Parathyroid adenoma (tissue), 2 donors: ENCODE measurements around the gene NDUFAF8.

Experiments used
- H2AFZ ChIP-seq: fragments of 300-600 bp; sonication (generic); one replicate; pipeline ENCODE4 v1.7.0; 2017; ENCODE audit warnings: antibody characterized with exemption, mild to moderate bottlenecking
- H3K27ac ChIP-seq: fragments of 300-600 bp; sonication (generic); one replicate; pipeline ENCODE4 v1.7.0; 2017
- H3K27me3 ChIP-seq: fragments of 300-600 bp; sonication (generic); one replicate; pipeline ENCODE4 v1.7.0; 2017; ENCODE audit warnings: low read length; ENCODE audit not compliant: control insufficient read depth, insufficient read depth
- H3K36me3 ChIP-seq: fragments of 300-600 bp; sonication (generic); one replicate; pipeline ENCODE4 v1.7.0; 2017; ENCODE audit warnings: low read length; ENCODE audit not compliant: control insufficient read depth, insufficient read depth
- H3K4me1 ChIP-seq: fragments of 300-600 bp; sonication (generic); one replicate; pipeline ENCODE4 v1.7.0; 2017; ENCODE audit warnings: control low read depth
- H3K4me2 ChIP-seq: fragments of 300-600 bp; sonication (generic); one replicate; pipeline ENCODE4 v1.7.0; 2017; ENCODE audit warnings: low read length
- H3K4me3 ChIP-seq: fragments of 300-600 bp; sonication (generic); one replicate; pipeline ENCODE4 v1.7.0; 2017; ENCODE audit warnings: low read depth, low read length
- H3K79me2 ChIP-seq: fragments of 300-600 bp; sonication (generic); one replicate; pipeline ENCODE4 v1.7.0; 2017; ENCODE audit warnings: control low read depth
- H3K9ac ChIP-seq: fragments of 300-600 bp; sonication (generic); one replicate; pipeline ENCODE4 v1.7.0; 2017; ENCODE audit warnings: mild to moderate bottlenecking
- H3K9me3 ChIP-seq: fragments of 300-600 bp; sonication (generic); one replicate; pipeline ENCODE4 v1.7.0; 2017; ENCODE audit warnings: low read length; ENCODE audit not compliant: control insufficient read depth
- TF ChIP-seq, protein P1 (sequence below): fragments of 300-600 bp; sonication (generic); IDR thresholded peaks from one replicate; pipeline ENCODE4 v1.7.0; 2017; ENCODE audit warnings: antibody characterized with exemption, mild to moderate bottlenecking
- donor health status: primary hyperparathyroidism.

NDUFAF8 gene

DNA sequence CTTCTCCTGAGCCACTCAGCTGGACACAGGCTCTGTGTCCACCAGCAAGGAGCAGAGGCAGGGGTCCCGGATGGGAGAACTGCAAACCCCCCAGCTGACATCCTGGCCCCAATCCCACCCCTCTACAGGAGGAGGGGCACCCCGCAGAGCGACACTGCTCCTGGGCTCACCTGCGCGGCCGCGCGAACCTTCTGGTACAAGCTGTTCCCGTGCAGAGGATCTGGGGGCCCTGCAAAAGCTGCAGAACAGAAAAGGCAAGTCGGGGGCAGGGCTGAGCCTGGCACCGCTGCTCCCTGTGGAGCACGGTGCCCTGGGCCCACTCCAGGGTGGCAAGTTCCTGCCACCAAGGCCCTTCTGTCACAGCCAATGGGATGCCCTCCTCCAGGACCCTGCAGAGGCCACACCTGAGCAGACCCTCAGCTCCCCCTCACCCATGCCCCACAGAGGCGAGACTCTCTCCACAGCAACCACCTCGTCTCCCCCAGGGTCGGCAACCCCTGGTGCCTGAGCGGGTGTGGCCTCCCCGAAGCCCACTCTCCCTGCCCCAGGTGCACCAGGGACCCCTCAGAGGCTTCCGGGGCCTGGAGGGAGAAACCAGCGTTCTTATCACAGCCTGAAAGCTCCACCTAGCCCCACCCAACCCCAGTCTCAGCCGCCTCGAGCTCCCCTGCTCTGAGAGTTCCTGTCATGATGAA, 5.2 kb upstream of the NDUFAF8 start:
- Histone ChIP-seq H3K9ac (no peak overlapping the region), H3K27ac (no peak overlapping the region), H3K9me3 (no peaks in the 10 kb centered on the region), H2AFZ (no peak overlapping the region), H3K36me3 (no peaks in the 10 kb centered on the region), H3K79me2 (peaks cover 23% of the 10 kb centered on the region), H3K4me1 (peaks cover 9% of the 10 kb centered on the region), H3K4me3 (no peak overlapping the region), H3K4me2 (no peak overlapping the region), H3K27me3 (no peaks in the 10 kb centered on the region)
- TF ChIP-seq, protein P1, sequence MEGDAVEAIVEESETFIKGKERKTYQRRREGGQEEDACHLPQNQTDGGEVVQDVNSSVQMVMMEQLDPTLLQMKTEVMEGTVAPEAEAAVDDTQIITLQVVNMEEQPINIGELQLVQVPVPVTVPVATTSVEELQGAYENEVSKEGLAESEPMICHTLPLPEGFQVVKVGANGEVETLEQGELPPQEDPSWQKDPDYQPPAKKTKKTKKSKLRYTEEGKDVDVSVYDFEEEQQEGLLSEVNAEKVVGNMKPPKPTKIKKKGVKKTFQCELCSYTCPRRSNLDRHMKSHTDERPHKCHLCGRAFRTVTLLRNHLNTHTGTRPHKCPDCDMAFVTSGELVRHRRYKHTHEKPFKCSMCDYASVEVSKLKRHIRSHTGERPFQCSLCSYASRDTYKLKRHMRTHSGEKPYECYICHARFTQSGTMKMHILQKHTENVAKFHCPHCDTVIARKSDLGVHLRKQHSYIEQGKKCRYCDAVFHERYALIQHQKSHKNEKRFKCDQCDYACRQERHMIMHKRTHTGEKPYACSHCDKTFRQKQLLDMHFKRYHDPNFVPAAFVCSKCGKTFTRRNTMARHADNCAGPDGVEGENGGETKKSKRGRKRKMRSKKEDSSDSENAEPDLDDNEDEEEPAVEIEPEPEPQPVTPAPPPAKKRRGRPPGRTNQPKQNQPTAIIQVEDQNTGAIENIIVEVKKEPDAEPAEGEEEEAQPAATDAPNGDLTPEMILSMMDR, result no peak

DNA sequence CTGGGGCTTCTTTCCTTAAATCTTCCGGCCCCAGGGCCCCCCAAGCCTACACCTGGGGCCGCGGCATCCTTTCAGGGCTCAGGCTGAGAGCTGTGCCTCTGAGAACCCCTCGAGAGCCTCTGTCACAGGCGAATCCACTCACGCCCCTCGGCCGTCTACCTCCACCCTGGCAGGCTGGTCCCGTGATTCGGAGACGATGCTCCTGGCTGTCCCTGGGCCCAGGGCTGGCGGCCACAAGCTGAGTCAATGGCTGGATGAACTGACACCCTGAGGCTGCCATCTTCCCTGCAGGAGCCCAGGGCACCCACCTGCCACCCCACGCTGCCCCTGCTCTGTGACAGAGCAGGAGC, 4.6 kb upstream of the NDUFAF8 start:
- no peak overlapping the region for H3K4me2 ChIP-seq
- no peaks in the 10 kb centered on the region for H3K36me3 ChIP-seq
- no peak overlapping the region for H3K4me3 ChIP-seq
- TF ChIP-seq, protein P1, result no peak
- H3K79me2 ChIP-seq, result peaks cover 23% of the 10 kb centered on the region
- H3K9ac ChIP-seq, result no peak overlapping the region
- H3K9me3 ChIP-seq, result no peaks in the 10 kb centered on the region
- H2AFZ ChIP-seq, result no peak overlapping the region
- H3K27ac ChIP-seq, result no peak overlapping the region
- peaks cover 9% of the 10 kb centered on the region for H3K4me1 ChIP-seq
- no peaks in the 10 kb centered on the region for H3K27me3 ChIP-seq

DNA sequence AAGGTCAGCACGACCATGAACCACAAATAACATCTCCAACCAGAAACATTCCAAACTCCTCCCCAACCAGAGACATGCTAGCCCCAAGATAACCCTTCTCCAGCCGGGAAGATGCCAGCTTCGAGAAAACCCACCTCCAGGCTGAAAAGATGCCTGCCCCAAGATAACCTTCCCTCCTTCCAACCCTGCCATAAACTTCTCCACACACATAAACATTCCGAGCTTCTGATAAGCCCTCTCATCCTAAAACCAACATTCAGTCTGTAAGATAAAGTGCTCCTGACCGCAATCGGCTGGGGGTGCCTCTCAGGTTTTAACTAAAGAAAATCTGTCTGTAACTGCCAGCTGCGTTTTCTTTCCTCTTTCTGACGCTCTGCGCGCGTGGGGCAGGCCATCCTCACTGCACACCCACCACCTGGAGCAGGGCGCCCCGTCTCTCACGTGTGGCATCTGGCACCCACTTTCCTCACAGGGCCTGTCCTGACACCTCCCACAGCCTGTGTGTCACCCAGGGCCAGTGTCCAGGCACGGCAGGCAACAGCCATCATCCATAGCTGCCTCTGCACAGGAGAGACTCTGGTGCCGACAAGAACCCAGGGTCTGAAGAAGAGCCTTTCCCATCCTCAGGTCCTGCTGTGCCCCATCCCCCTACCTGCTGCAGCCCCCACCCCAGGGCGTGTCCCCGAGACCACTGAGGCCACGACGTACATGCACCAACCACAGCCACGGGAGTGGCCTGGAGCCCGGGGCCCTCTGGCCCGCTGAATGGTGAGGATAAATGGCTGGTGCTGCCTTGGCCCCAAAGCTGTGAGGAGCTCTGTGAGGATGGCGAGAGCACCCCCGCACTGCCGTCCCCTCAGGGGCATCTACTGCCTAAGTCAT, 3.9 kb upstream of the NDUFAF8 start:
- Histone ChIP-seq H3K27ac (no peak overlapping the region), H3K4me3 (no peak overlapping the region), H3K4me1 (peaks cover 14% of the 10 kb centered on the region), H3K9ac (no peak overlapping the region), H3K9me3 (no peaks in the 10 kb centered on the region), H3K79me2 (peaks cover 27% of the 10 kb centered on the region), H2AFZ (no peak overlapping the region), H3K36me3 (no peaks in the 10 kb centered on the region), H3K27me3 (no peaks in the 10 kb centered on the region), H3K4me2 (no peak overlapping the region)
- TF ChIP-seq, protein P1, result no peak

DNA sequence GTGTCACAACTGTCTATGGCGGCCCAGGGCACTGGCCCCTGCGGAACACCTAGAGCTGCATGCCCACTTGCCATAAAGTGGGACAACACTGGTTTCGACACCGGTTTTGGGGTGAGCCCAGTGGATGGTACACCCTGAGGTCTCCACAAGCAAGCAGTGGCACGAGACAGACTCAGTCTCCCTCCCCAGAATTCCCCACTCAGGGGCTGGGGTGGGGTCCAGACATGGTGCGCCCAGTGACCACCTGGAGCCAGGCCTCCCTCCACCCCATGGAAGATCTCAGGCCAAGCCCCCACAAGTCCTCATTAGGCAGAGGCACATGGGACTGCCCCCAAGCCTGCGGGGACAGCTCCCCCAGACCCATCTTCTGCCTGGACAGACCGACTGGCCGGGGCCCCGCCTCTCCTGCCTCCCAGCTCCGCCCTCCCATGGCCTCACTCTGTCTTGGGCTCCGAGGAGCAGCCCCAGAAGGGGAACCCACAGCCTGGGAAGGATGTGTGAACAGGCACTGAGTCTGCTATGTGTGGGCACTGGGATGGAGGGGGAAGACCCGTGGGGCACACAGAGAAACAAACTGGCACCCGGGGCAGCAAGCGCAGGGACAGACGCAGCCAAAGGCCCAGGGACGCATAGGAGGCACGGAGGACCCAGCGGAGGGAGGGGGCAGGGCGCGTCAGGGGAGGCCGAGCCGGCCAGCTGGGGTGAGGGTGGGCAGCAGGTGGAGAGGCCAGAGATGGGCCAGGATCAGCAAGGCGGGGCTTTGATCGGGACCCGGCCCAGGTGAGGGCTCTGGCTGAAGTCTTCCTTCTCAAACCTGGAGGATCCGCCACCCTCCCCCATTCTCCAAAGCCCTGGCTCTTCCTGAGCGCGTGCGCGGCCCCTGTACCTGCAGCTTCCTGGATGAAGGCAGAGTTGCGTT, 3.0 kb upstream of the NDUFAF8 start:
- TF ChIP-seq, protein P1, result no peak
- no peaks in the 10 kb centered on the region for H3K27me3 ChIP-seq
- H3K4me2 ChIP-seq, result no peak overlapping the region
- no peaks in the 10 kb centered on the region for H3K36me3 ChIP-seq
- H3K4me3 ChIP-seq, result no peak overlapping the region
- no peak overlapping the region for H3K27ac ChIP-seq
- no peak overlapping the region for H2AFZ ChIP-seq
- no peak overlapping the region for H3K9ac ChIP-seq
- H3K79me2 ChIP-seq, result peaks cover 28% of the 10 kb centered on the region
- H3K9me3 ChIP-seq, result no peaks in the 10 kb centered on the region
- peaks cover 17% of the 10 kb centered on the region for H3K4me1 ChIP-seq
